Mononuclear cell (primary cell): Measurements from ENCODE around the gene SELENOM. TPM values are rescaled to one million over a fixed set of nuclear protein-coding genes. Genes with fewer than 3 reads are reported as not detected.

Experiments
- H3K27me3 ChIP-seq: 2 replicates; pipeline ENCODE4 v1.6.0; 2011; ENCODE audit warnings: low read length, control low read depth; ENCODE audit not compliant: insufficient read depth
- H3K4me1 ChIP-seq: 2 replicates; pipeline ENCODE4 v1.5.1; 2011; ENCODE audit warnings: mild to moderate bottlenecking, low read length, control low read depth; ENCODE audit not compliant: insufficient read depth
- H3K4me3 ChIP-seq: 2 replicates; pipeline ENCODE4 v1.5.1; 2011; ENCODE audit warnings: mild to moderate bottlenecking, low read length, moderate library complexity
- H3K9me3 ChIP-seq: 2 replicates; pipeline ENCODE4 v1.5.1; 2011; ENCODE audit warnings: low read depth, mild to moderate bottlenecking, control low read depth, low read length
- total RNA-seq: library from RNA; depleted of rRNA; stranded (reverse); fragments of >200 nt; gene quantifications from one replicate; pipeline ENCODE4 v1.2.3, GENCODE V29; 2012

The SELENOM gene
- total RNA-seq, 1 donor = 14.6 TPM

DNA sequence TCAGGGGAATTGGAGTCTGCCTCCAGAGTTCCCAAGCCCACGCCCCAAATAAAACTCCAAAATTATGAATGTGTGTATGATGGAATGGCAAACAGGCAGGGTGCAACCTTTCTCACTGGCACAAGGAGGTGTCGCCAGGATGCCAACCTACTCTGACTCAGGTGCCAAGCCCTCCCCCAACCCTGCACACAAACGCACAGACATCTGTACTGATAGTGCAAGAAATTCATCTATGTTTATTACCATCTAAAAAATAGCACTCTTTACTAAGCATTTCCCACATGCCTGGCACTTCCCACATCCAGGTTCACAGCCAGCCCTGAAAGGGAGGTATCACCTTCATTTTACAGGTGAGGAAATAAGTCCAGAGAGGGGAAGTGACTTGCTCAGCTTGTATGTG lies 31.7 kb upstream of the SELENOM start:
- Histone ChIP-seq H3K9me3 (no peaks in the 10 kb centered on the region), H3K27me3 (no peaks in the 10 kb centered on the region), H3K4me1 (no peaks in the 10 kb centered on the region), H3K4me3 (no peak overlapping the region)

- no peak overlapping the region for H3K4me3 ChIP-seq
- no peaks in the 10 kb centered on the region for H3K9me3 ChIP-seq
- no peaks in the 10 kb centered on the region for H3K4me1 ChIP-seq
- no peaks in the 10 kb centered on the region for H3K27me3 ChIP-seq
These were observed 30.8 kb upstream of the SELENOM start for GRCh38 chr22:31138126-31138525.

- no peak overlapping the region for H3K4me3 ChIP-seq
- no peaks in the 10 kb centered on the region for H3K27me3 ChIP-seq
- no peaks in the 10 kb centered on the region for H3K4me1 ChIP-seq
- no peaks in the 10 kb centered on the region for H3K9me3 ChIP-seq
These were observed 30.4 kb upstream of the SELENOM start for GRCh38 chr22:31137721-31138120.

GRCh38 chr22:31136711-31137110 lies 29.3 kb upstream of the SELENOM start:
- Histone ChIP-seq H3K9me3 (no peaks in the 10 kb centered on the region), H3K4me3 (no peak overlapping the region), H3K4me1 (no peaks in the 10 kb centered on the region), H3K27me3 (no peaks in the 10 kb centered on the region)

DNA sequence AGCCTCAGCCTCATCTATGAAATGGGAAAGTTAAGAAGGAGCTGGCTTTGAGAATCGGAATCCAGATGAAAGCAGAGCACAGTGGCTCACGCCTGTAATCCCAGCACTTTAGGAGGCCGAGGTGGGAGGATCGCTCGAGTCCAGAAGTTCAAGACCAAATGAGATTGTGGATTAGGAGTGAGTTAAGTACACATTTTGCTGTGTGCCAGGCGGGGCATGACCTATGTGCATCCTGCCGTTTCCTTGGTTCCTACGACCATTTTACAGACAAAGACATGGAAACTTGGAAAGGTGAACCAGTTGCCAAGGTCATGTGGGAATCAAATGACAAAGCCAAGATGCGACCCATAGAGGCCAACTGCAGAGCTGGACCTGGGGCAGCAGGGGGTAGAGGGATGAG lies 28.8 kb upstream of the SELENOM start:
- H3K4me1 ChIP-seq = no peaks in the 10 kb centered on the region
- no peak overlapping the region for H3K4me3 ChIP-seq
- no peaks in the 10 kb centered on the region for H3K9me3 ChIP-seq
- H3K27me3 ChIP-seq = no peaks in the 10 kb centered on the region

DNA sequence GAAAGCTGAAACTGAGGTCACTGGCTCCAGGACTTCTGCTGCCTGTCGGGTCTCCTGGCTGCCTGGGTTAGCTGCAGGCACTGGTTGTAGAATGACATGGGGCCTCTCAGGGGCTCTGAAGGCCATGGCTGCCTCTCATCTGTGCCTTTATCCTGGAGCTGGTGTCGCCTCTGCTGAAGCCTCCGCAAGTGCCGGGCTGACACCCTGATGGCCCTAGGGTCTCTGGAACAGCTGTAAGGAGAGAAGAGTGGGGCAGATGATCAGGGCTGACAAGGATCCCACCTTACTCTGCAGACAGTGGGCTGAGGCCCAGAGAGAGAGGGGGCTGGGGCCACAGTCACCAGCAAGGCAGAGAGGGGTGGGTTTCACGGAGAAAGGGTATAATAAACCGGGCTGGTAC lies 28.3 kb upstream of the SELENOM start:
- no peaks in the 10 kb centered on the region for H3K27me3 ChIP-seq
- no peaks in the 10 kb centered on the region for H3K4me1 ChIP-seq
- no peak overlapping the region for H3K4me3 ChIP-seq
- no peaks in the 10 kb centered on the region for H3K9me3 ChIP-seq

GRCh38 chr22:31134688-31135087 lies 27.3 kb upstream of the SELENOM start:
- Histone ChIP-seq H3K4me3 (no peak overlapping the region), H3K27me3 (no peaks in the 10 kb centered on the region), H3K9me3 (no peaks in the 10 kb centered on the region), H3K4me1 (no peaks in the 10 kb centered on the region)

- Histone ChIP-seq H3K9me3 (no peaks in the 10 kb centered on the region), H3K4me1 (no peaks in the 10 kb centered on the region), H3K27me3 (no peaks in the 10 kb centered on the region), H3K4me3 (no peak overlapping the region)
These were observed 26.5 kb upstream of the SELENOM start for GRCh38 chr22:31133911-31134310.

DNA sequence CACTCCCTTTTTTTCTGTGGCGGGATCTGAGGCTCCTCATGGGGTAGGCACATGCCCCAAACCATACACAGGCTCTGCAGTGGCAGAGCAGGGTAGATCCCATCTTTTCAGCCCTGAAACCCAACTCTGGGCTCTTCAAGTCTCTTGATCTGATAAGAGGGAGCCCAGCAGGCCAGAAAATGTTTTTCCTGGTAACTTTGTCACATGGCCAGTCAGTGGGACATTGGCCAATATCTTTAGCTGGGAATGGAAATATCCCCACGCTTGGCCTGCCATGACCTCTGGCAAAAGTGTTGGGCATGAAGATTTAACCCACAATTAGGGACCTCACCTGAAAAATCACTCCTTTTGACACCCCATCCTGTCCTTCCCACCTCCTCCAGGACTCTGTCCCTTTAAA lies 23.5 kb upstream of the SELENOM start:
- Histone ChIP-seq H3K4me3 (no peak overlapping the region), H3K27me3 (no peaks in the 10 kb centered on the region), H3K4me1 (no peaks in the 10 kb centered on the region), H3K9me3 (no peaks in the 10 kb centered on the region)

DNA sequence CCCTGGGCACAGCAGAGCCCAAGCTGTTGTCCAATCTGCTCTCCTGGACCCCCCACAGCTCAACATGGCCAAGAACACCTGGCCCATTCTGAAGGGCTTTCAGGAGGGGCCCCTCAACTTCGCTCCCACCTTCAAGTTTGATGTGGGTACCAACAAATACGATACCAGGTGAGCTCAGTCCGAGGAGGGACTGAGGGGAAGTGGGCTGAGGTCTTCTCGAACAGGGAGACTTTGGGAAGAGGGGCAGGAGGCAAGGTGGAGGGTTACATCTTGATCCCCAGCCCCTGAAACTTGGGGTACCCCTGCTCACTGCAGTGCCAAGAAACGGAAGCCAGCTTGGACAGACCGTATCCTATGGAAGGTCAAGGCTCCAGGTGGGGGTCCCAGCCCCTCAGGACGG lies 20.8 kb upstream of the SELENOM start:
- H3K27me3 ChIP-seq = no peaks in the 10 kb centered on the region
- H3K4me1 ChIP-seq = no peaks in the 10 kb centered on the region
- no peaks in the 10 kb centered on the region for H3K9me3 ChIP-seq
- H3K4me3 ChIP-seq = no peak overlapping the region

DNA sequence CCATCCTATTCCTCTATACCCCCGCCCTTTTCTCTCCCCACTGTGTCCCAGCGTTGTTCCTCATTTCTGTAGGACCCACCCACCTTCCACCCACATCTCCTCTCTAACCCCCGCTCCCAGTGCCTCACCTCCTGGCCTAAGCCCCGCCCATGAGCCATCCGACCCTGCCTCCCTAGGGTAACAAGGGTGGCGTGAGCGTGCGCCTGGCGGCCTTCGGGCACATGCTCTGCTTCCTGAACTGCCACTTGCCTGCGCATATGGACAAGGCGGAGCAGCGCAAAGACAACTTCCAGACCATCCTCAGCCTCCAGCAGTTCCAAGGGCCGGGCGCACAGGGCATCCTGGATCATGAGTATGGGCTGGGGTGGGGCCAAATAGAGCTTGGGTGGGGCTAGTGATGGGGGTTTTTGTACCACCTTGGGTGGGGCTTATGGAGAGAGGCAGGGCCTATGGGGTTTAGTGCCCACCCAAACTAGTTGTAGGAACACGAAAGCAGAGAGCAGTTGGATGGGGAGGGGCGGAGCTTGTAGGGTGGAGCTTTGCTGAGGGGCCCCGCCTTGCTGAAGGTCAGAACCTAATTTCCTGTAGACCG lies 19.9 kb upstream of the SELENOM start:
- no peaks in the 10 kb centered on the region for H3K27me3 ChIP-seq
- no peaks in the 10 kb centered on the region for H3K9me3 ChIP-seq
- no peak overlapping the region for H3K4me3 ChIP-seq
- no peaks in the 10 kb centered on the region for H3K4me1 ChIP-seq

DNA sequence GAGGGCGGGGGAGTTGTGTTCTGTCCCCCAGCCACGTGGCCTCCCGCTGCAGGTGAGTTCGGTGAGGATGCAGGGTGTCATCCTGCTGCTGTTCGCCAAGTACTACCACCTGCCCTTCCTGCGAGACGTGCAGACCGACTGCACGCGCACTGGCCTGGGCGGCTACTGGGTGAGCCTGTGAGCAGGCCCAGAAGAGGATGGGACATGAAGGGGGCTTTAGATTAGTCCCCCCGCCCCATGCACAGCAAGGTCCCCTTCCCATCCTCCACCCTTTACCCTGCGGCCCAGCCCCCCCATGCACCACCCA lies 19.5 kb upstream of the SELENOM start:
- H3K9me3 ChIP-seq = no peaks in the 10 kb centered on the region
- no peak overlapping the region for H3K4me3 ChIP-seq
- no peaks in the 10 kb centered on the region for H3K4me1 ChIP-seq

GRCh38 chr22:31126128-31126868 lies 18.9 kb upstream of the SELENOM start:
- no peaks in the 10 kb centered on the region for H3K4me1 ChIP-seq
- no peaks in the 10 kb centered on the region for H3K9me3 ChIP-seq
- no peaks in the 10 kb centered on the region for H3K27me3 ChIP-seq
- H3K4me3 ChIP-seq = no peak overlapping the region

More for the DNA sequence above, 19.5 kb upstream of the SELENOM start:
- H3K27me3 ChIP-seq = no peaks in the 10 kb centered on the region

GRCh38 chr22:31125521-31126117 lies 18.3 kb upstream of the SELENOM start:
- no peaks in the 10 kb centered on the region for H3K9me3 ChIP-seq

DNA sequence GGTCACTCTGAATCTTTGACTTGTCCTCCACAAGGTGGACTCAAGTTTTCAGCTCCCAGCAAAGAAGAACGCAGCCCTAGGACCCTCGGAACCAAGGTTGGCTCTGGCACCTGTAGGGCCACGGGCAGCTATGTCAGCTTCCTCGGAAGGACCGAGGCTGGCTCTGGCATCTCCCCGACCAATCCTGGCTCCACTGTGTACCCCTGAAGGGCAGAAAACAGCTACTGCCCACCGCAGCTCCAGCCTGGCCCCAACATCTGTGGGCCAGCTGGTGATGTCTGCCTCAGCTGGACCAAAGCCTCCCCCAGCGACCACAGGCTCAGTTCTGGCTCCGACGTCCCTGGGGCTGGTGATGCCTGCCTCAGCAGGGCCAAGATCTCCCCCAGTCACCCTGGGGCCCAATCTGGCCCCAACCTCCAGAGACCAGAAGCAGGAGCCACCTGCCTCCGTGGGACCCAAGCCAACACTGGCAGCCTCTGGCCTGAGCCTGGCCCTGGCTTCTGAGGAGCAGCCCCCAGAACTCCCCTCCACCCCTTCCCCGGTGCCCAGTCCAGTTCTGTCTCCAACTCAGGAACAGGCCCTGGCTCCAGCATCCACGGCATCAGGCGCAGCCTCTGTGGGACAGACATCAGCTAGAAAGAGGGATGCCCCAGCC lies 17.6 kb upstream of the SELENOM start:
- Histone ChIP-seq H3K4me3 (no peak overlapping the region), H3K27me3 (no peaks in the 10 kb centered on the region)

More at GRCh38 chr22:31125521-31126117, 18.3 kb upstream of the SELENOM start:
- no peak overlapping the region for H3K4me3 ChIP-seq
- H3K27me3 ChIP-seq = no peaks in the 10 kb centered on the region
- no peaks in the 10 kb centered on the region for H3K4me1 ChIP-seq

More for the DNA sequence above, 17.6 kb upstream of the SELENOM start:
- Histone ChIP-seq H3K9me3 (no peaks in the 10 kb centered on the region), H3K4me1 (no peaks in the 10 kb centered on the region)
